Loucy (cell line): ENCODE results near the gene RHEB.

Experiments used
- H2AFZ ChIP-seq: fragments of 200-600 bp; sonication (generic); 2 replicates; pipeline ENCODE4 v1.6.0; 2016; ENCODE audit warnings: antibody characterized with exemption, mild to moderate bottlenecking, low read length, moderate library complexity
- H3F3A ChIP-seq: fragments of 200-600 bp; 2 replicates; pipeline ENCODE4 v1.6.0; 2016; ENCODE audit warnings: antibody characterized with exemption, low read depth, mild to moderate bottlenecking
- H3K27me3 ChIP-seq: fragments of 200-600 bp; sonication (generic); 2 replicates; pipeline ENCODE4 v1.6.1; 2014; ENCODE audit warnings: low read length, mild to moderate bottlenecking; ENCODE audit not compliant: insufficient read depth, poor library complexity, severe bottlenecking
- H3K36me3 ChIP-seq: fragments of 200-600 bp; sonication (generic); 2 replicates; pipeline ENCODE4 v1.6.1; 2016; ENCODE audit warnings: low read length; ENCODE audit not compliant: insufficient read depth
- H3K4me1 ChIP-seq: fragments of 200-600 bp; sonication (generic); 2 replicates; pipeline ENCODE4 v1.5.1; 2014; ENCODE audit warnings: low read length, mild to moderate bottlenecking; ENCODE audit not compliant: insufficient read depth, poor library complexity, severe bottlenecking
- H3K4me2 ChIP-seq: fragments of 200-600 bp; sonication (generic); 2 replicates; pipeline ENCODE4 v1.6.0; 2014; ENCODE audit warnings: antibody characterized with exemption, low read length, low read depth, mild to moderate bottlenecking; ENCODE audit not compliant: poor library complexity, severe bottlenecking
- H3K4me3 ChIP-seq: fragments of 200-600 bp; sonication (generic); 2 replicates; pipeline ENCODE4 v1.5.1; 2014; ENCODE audit warnings: low read length, mild to moderate bottlenecking, mixed read lengths; ENCODE audit not compliant: poor library complexity, severe bottlenecking
- H3K79me2 ChIP-seq: fragments of 200-600 bp; sonication (generic); 2 replicates; pipeline ENCODE4 v1.6.1; 2014; ENCODE audit warnings: low read length; ENCODE audit not compliant: insufficient read depth
- H3K9ac ChIP-seq: fragments of 200-600 bp; sonication (generic); 2 replicates; pipeline ENCODE4 v1.6.0; 2014; ENCODE audit warnings: mild to moderate bottlenecking, low read depth, low read length, moderate library complexity; ENCODE audit not compliant: poor library complexity, severe bottlenecking
- H3K9me2 ChIP-seq: fragments of 200-600 bp; sonication (generic); replicated peaks from 2 replicates; pipeline ENCODE4 v1.6.1; 2016; ENCODE audit warnings: low read depth, low read length, mixed read lengths
- H3K9me3 ChIP-seq: fragments of 200-600 bp; sonication (generic); 2 replicates; pipeline ENCODE4 v1.6.1; 2014; ENCODE audit warnings: mild to moderate bottlenecking, antibody characterized with exemption, low read length, low read depth; ENCODE audit not compliant: insufficient read depth
- H4K20me1 ChIP-seq: fragments of 200-600 bp; sonication (generic); 2 replicates; pipeline ENCODE4 v1.6.0; 2014; ENCODE audit warnings: antibody characterized with exemption, low read length, mild to moderate bottlenecking; ENCODE audit not compliant: insufficient read depth, poor library complexity, severe bottlenecking
- CTCF ChIP-seq: fragments of 200-600 bp; sonication (generic); conservative IDR thresholded peaks from 2 replicates; pipeline ENCODE4 v1.5.1; 2014; ENCODE audit warnings: mild to moderate bottlenecking, antibody characterized with exemption, low read length
- EZH2phosphoT487 ChIP-seq: fragments of 200-600 bp; IDR thresholded peaks from 2 replicates; pipeline ENCODE4 v1.6.1; 2018; ENCODE audit warnings: antibody characterized with exemption, mild to moderate bottlenecking, moderate library complexity, borderline replicate concordance

RHEB gene

GRCh38 chr7:151431281-151431767 lies 88.4 kb downstream of the RHEB start:
- no peaks in the 10 kb centered on the region for H3K27me3 ChIP-seq
- H3K4me3 ChIP-seq, result no peak overlapping the region
- no peaks in the 10 kb centered on the region for H3K9me2 ChIP-seq

GRCh38 chr7:151430391-151431205 lies 89.1 kb downstream of the RHEB start:
- Histone ChIP-seq H3K4me2 (peak overlapping the region; percentile 60), H3K9me3 (no peaks in the 10 kb centered on the region), H3K9ac (no peak overlapping the region), H3K9me2 (no peaks in the 10 kb centered on the region), H3K4me1 (peaks cover 35% of the 10 kb centered on the region), H4K20me1 (no peaks in the 10 kb centered on the region), H3K4me3 (no peak overlapping the region), H3K36me3 (no peaks in the 10 kb centered on the region), H3K27me3 (no peaks in the 10 kb centered on the region), H2AFZ (no peak overlapping the region), H3K79me2 (no peaks in the 10 kb centered on the region), H3F3A (no peaks in the 10 kb centered on the region)
- TF ChIP-seq EZH2phosphoT487 (no peak), CTCF (no peak)

More at GRCh38 chr7:151431281-151431767, 88.4 kb downstream of the RHEB start:
- Histone ChIP-seq H3F3A (no peaks in the 10 kb centered on the region), H3K4me1 (peaks cover 35% of the 10 kb centered on the region), H3K4me2 (no peak overlapping the region), H4K20me1 (no peaks in the 10 kb centered on the region), H2AFZ (no peak overlapping the region), H3K79me2 (no peaks in the 10 kb centered on the region), H3K36me3 (no peaks in the 10 kb centered on the region), H3K9ac (no peak overlapping the region), H3K9me3 (no peaks in the 10 kb centered on the region)
- TF ChIP-seq EZH2phosphoT487, result no peak
- no peak for TF ChIP-seq CTCF

GRCh38 chr7:151429560-151430331 lies 89.9 kb downstream of the RHEB start:
- H3K4me3 ChIP-seq, result peak overlapping the region; percentile 40
- H3K4me1 ChIP-seq, result peaks cover 35% of the 10 kb centered on the region
- no peaks in the 10 kb centered on the region for H3K36me3 ChIP-seq
- H4K20me1 ChIP-seq, result no peaks in the 10 kb centered on the region
- no peaks in the 10 kb centered on the region for H3K9me2 ChIP-seq
- no peaks in the 10 kb centered on the region for H3K9me3 ChIP-seq
- H3K27me3 ChIP-seq, result no peaks in the 10 kb centered on the region
- peak overlapping the region; percentile 60 for H3K4me2 ChIP-seq
- no peak overlapping the region for H3K9ac ChIP-seq
- no peaks in the 10 kb centered on the region for H3K79me2 ChIP-seq
- TF ChIP-seq EZH2phosphoT487 (no peak), CTCF (no peak)
- H2AFZ ChIP-seq, result no peak overlapping the region
- no peaks in the 10 kb centered on the region for H3F3A ChIP-seq
